Left ventricle myocardium superior (tissue), 1 donor: Measurements from ENCODE around the gene DCAF4. TPM values are rescaled to one million over a fixed set of nuclear protein-coding genes. Genes with fewer than 3 reads are reported as not detected.

Experiments used
- ATAC-seq: fragments of 200-7000 bp; cut with Tn5 transposase; one replicate; pipeline ENCODE4 v1.9.1; 2020; ENCODE audit warnings: mild to moderate bottlenecking, moderate library complexity
- DNase-seq: peaks from one replicate; pipeline ENCODE4 v3.0.0-alpha.2; 2020
- intact Hi-C: fragments of 100-400 bp; cut with micrococcal nuclease; formaldehyde crosslinking; loops from one replicate; pipeline ENCODE4 v1.11.0; 2022
- long read RNA-seq: library from polyadenylated mRNA; unstranded; transcript quantifications from one replicate; pipeline ENCODE4 v2.0.0, GENCODE V29; 2021
- total RNA-seq: library from RNA; stranded (reverse); fragmentation: NEBNext Ultra II Directional; extraction: Animal tissue kit (Norgen Biotek cat#: 25700); gene quantifications from one replicate; pipeline ENCODE4 v1.2.1, GENCODE V29; 2021
- donor health status: DM: no; HTN: yes; CAD: no; lungs with severe emphysema.

The DCAF4 gene
- 8.4 TPM for total RNA-seq
- long read RNA-seq, partial matches to known transcripts, result 1 of 4 reads
- long read RNA-seq, other reads (novel, unspliced or antisense), result 2 of 4 reads

DNA sequence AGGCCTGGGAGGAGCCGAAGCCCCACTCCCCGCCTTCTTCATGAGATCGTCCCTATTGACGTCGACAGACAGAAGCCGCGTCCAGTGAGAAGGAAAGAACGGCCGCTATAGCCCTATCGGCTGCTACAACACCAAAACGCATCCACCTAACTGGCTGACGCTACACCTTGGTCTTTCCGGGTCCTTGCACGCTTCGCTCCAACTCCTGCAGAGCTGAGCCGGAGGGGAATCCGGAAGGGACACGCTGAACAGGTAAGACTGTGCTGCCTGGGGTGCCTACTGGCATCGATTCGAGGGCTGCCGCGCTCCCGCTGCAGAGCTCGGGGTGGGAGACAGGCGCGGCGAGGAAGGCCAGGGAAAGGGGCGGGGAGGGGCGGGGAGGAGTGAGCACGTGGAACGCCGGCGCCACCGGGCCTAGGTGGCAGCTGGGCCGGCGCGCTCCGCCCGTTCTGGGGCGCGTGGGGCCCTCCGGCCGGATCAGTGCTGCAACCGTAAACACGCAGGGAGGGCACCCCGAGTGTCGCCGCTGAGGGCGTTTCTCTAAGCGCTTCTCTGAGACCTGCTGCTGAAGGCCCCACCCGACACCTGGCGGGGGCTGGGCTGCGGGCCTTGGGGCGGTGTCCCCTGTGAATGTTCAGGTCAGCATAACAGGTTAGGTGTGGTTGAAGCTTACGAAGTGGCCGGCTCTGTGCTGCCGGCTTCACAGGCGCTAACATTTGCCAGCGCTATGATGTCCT, at the start of gene DCAF4:
TSS of gene DCAF4 (plus strand) at position 173 of the 737 bp plus-strand sequence. CDS start 11,515 bp downstream, outside the sequence.
- DNase-seq (peak; percentile 96), ATAC-seq (peak; percentile 98)
- intact Hi-C loops, result no loop called here

DNA sequence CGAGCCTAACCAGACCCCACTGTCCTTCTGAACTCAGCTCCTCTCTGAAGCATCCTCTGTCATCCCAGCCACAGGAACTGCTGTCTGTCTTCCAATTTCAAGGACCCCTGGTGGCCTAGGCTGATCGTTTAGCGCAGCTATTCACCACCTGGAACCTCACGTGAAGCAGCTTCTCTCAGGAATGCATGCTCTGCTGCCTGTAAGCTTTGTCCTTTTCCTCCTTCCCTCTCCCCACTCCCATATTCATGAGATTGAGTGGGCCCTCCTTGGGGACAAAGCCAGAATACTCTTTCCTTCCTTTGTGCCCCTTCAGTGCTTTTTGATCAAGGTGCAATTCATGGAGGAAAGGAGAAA, 49.6 kb upstream of the DCAF4 start:
- intact Hi-C loops, result no loop called here
- ATAC-seq, result no peak

DNA sequence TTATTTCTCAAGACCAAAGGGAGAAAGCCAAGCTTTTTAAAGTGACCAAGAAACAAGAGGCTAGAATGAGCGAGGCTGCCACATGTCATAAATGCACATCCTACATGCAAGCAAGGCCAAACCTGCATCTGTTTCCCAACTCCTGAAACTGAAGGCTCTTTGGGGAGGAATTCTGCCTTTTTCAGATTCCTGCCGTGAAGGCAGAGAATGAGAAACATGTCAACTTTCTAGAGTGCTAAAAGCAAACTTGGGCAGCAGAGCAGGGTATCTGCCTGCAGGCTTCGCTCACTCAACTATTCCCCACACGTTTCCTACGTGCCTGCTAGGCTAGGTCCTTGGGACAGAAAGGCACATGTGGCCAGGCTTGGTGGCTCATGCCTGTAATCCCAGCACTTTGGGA, 47.5 kb upstream of the DCAF4 start:
- ATAC-seq, result no peak
- DNase-seq, result no peak
- intact Hi-C loops, result no loop called here

More for the DNA sequence above, 49.6 kb upstream of the DCAF4 start:
- DNase-seq, result no peak

GRCh38 chr14:72879431-72879830, 46.8 kb upstream of the DCAF4 start:
- intact Hi-C loops, result no loop called here
- ATAC-seq, result no peak
- DNase-seq, result no peak

DNA sequence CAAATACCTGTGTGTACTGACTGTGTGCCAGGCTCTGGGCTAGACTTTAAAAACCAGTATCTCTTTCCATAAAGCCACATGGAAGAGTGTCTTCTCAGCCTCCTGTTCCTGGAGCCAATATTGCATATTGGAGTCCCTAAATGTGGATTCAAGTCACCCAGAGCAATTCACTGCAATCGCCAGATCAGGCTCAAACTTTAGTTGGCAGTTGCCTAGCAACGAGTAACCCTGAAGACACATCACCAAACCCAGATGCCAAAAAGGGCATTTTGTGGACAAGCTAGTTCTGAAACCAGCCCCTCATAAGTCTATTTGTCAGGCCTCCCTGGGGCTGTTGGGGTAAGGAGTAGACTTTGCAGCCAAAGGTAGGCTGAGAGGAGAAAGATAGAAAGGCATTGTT, 46.1 kb upstream of the DCAF4 start:
- ATAC-seq (no peak), DNase-seq (no peak)
- intact Hi-C loops, result no loop called here

DNA sequence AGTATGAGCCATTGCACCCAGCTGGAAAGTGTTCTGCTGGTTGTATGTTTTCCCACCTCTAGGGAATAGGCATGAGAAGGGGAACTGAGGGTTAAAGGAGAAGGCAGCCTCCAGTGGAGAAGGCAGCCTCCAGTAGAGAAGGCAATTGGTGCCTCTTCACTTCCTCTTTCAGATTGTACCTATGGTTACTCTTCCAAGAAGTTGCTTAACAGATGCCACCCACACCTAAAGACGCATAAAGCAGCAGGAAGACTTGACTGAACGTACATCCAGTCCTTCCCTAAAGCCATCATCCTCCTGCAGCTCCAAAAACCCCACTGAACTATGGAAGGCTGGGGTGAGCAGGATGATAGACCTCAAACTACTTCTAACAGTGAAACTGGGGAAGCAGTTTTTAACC, 45.4 kb upstream of the DCAF4 start:
- intact Hi-C loops, result no loop called here
- DNase-seq, result no peak
- ATAC-seq, result no peak

GRCh38 chr14:72881543-72881942, 44.7 kb upstream of the DCAF4 start:
- DNase-seq (no peak), ATAC-seq (no peak)
- intact Hi-C loops, result no loop called here

GRCh38 chr14:72882047-72882446, 44.2 kb upstream of the DCAF4 start:
- DNase-seq (no peak), ATAC-seq (no peak)
- intact Hi-C loops, result no loop called here

DNA sequence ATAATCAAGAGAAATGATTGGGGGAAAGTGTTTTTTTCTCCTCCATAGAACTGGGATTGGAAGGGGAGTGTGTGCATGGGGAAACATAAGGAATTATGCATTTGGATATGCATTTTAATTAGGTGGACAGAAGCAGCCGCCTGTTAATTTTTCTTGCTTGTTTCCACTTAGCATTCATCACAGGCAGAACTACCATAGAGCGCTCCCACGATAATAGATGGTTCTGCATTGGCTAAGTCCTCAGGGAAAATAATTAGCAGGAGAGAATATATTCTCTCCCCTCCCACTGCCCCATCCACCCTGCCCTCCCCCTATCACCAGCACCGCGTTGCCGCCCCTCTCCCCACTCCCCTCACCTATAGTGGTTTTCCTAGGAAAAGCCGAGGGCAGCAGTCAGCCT, 43.8 kb upstream of the DCAF4 start:
- intact Hi-C loops, result no loop called here
- ATAC-seq (no peak), DNase-seq (no peak)

DNA sequence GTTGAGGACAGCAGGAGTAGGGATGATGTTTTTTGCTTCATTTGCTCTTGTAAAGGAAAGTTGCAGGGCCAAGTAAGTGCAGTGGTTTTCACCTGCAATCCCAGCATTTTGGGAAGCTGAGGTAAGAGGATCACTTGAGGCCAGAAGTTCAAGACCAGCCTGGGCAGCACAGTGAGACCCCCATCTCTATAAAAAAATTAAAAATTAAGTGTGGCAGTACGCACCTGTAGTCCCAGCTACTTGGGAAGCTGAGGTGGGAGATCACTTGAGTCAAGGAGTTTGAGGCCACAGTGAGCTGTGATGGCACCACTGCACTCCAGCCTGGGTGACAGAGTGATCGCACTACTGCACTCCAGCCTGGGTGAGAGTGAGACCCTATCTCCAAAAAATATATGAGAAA, 43.2 kb upstream of the DCAF4 start:
- ATAC-seq, result no peak
- intact Hi-C loops, result no loop called here
- DNase-seq, result no peak

DNA sequence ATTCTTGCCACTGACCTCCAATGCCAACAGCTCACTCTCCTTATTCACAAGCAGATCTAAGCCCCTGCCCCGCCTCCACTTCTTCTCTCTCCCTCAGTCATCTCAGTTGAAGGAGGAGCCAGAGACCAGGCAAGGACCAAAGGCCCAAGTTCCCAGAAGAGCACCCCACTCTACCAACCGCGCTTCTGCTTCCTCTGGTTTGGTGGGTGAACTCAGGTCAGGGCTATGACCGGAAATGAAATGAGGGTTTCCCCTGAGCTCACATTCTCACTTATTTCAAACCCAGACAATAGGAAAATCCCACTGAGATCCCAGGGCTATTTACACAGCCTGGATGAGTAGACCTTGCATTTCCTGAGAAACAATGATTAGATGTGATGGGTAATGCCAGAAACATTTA, 42.3 kb upstream of the DCAF4 start:
- no peak for DNase-seq
- intact Hi-C loops, result no loop called here
- ATAC-seq, result peak; percentile 21

- intact Hi-C loops, result no loop called here
- ATAC-seq (no peak), DNase-seq (no peak)
These were observed 41.9 kb upstream of the DCAF4 start for GRCh38 chr14:72884386-72884785.

GRCh38 chr14:72887514-72887913, 38.8 kb upstream of the DCAF4 start:
- ATAC-seq, result no peak
- DNase-seq, result no peak
- intact Hi-C loops, result no loop called here

- intact Hi-C loops, result no loop called here
- no peak for DNase-seq
- no peak for ATAC-seq
These were observed 38.1 kb upstream of the DCAF4 start for GRCh38 chr14:72888192-72888591.

DNA sequence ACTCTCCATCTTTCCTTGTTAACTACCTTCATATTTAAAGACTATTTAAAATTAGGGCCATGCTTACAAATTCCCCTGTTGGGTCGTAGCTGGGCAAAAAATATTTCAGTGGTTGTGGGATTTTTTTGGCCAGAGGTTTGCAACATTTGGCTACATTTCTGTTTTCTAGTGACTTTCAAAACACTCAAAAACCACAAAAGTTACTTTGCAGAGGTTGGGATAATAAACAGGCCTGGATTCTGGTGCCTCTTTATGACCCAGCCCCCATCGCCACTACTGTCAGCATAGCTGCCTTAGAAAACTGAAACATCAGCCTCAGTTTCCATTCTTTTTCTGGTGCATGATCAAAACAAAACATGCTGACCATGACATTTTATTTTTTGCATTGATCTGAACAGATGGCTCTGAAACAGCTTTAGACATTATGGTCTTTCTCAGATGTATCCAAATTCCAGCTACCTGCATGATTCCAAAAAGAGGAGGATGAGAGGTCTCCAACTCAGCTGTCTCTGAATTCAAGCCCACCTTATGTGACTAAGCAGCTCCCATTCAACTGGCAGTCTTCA, 37.5 kb upstream of the DCAF4 start:
- ATAC-seq, result no peak
- intact Hi-C loops, result no loop called here
- no peak for DNase-seq

DNA sequence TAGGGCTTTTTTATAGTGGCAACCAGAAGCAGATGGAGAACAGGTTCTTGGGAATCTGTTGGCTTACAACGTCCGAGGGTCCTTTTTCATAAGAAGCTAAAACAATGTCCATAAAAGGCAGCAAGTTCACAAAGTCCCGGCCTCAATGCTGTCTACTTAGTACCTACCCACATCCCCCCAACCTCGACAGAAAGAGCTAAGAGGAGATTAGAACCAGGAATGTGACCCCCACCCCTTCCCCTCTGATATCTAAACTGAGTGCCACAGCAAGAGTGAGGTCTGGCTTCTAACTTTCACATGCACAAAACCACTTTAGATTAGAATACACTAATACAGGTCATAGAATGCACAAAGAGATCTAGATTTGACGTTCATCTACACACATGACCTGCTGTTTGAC, 36.9 kb upstream of the DCAF4 start:
- no peak for DNase-seq
- intact Hi-C loops, result no loop called here
- ATAC-seq, result peak; percentile 16

DNA sequence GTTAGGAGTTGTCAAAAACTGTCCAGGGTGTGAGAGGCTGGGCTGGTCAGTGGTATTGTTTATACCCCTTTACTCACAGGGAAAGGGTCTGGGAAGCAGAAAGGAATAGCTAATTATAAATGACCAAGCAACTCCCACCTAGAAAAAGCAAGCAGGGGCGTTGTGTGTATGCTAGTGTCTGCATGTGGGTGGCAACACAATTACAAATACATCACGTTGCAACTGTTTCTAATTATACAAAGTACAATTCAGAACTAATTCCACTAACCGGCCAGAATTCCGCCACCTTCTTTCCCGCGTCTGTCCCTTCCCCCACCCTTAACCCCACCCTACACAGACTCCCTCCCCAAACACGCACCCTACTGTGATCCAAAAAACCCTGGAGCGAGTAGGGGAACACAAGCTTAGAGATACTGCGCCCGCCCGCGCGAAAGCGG, 34.6 kb upstream of the DCAF4 start:
- ATAC-seq (no peak), DNase-seq (no peak)
- intact Hi-C loops, result loop anchor here (10.0 kb wide), 1 partner anchor 177 kb away; no protein-coding TSS in a partner anchor

DNA sequence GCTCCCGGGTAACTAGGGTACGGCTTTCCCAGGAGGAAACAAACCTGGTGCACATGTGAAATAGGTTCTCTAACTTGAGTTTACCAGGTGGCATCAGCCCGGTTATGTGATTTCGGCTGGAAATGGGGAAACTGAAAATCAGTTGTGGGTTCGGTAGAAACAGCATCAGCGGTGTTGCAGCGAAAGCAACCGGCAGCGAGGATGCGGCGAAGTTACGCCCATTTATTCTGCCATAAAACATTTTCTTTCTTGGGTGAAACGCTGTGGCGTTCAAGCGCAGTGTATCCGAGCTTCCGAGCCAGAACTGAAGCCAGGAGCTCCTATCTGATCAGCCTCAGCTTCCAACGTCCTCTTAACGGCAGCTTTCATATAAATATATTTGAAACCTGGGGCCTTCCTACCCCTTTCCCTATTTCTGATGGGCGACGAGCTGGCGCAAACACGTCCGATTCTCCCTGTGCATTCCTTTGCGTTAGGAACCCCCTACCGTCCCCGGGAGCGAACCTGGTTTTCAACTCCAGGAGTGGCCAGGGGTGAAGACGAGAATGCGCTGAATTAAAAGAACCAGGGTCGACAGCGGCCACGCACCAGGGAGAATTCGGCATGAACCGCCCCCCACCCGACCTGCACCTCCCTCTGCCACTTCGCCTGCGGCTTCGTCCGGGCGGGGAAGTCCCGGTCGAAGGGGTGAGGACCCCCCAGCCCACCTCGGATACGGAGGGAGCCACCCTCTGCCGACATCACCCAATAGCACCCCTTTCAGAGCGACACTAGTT, 34.0 kb upstream of the DCAF4 start:
- DNase-seq (no peak), ATAC-seq (no peak)
- intact Hi-C loops, result loop anchor here (10.0 kb wide), 1 partner anchor 177 kb away; no protein-coding TSS in a partner anchor

DNA sequence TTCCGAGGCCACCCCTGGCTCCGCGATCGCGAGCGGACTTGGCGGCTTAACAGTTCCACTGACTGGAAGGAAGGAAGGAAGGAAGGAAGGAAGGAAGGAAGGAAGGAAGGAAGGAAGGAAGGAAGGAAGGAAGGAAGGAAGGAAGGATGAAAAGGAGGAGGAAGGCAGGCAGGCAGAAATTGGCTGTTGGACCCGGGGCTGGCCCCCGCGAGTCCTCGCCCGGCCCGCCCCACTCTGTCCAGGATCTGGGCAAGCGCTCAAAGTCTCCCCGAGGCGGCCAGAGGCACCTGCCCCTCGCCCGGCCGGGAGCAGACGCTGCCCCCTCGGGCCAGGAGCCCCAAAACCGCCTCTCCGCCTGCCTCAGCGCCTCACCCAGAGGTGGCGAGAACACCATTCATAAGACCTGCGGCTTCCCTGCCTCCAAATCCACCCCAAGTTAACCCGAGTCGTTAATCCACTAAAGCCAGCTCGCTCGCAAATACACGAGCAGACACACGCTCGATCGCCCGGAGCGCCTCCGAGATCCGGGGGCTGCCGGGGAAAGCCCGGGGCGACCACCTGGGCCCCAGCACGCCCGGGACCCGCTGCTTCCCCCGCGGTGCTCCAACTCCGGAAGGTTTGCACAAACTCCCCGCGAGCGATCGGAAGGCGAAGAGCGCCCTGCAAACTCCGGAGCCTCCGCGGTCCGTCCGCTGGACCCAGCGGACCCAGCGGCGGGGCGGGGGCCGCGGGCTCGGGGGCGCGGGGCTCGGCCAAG, 33.2 kb upstream of the DCAF4 start:
- intact Hi-C loops, result loop anchor here (10.0 kb wide), 1 partner anchor 178 kb away; no protein-coding TSS in a partner anchor
- DNase-seq, result peak; percentile 63
- ATAC-seq, result peak; percentile 43
